ENCODE measurements around the gene RBM45.

Gene RBM45

GRCh38 chr2:178160601-178161000 lies 48.4 kb downstream of the RBM45 start:
- no peak for DNase-seq (ENCODE audit: low read depth, low spot score)

DNA sequence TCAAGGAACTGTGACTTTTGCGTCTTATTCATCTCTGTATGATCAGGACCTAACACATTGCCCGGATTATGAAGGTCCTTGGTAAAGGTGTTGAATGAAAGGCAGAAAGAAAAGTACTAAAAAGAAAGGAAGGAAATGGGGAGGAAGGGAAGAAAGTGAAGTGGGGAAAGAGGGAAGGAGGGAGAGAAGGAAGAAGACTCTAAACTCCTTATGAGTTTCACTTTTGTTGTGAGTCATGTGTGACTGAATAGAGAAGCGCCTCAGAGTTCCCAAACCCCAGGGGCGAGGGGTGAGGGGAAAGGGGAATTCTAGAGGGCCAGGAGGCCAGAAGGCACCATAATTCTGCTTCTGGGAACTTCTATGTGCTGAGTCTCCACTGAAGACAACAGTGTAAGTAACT lies 51.2 kb downstream of the RBM45 start:
- no peak for DNase-seq (ENCODE audit: low read depth, low spot score)

GRCh38 chr2:178163911-178164310 lies 51.7 kb downstream of the RBM45 start:
- no peak for DNase-seq (ENCODE audit: low read depth, low spot score)

GRCh38 chr2:178173657-178174056 lies 61.4 kb downstream of the RBM45 start:
- no peak for DNase-seq (ENCODE audit: low read depth, low spot score)

DNA sequence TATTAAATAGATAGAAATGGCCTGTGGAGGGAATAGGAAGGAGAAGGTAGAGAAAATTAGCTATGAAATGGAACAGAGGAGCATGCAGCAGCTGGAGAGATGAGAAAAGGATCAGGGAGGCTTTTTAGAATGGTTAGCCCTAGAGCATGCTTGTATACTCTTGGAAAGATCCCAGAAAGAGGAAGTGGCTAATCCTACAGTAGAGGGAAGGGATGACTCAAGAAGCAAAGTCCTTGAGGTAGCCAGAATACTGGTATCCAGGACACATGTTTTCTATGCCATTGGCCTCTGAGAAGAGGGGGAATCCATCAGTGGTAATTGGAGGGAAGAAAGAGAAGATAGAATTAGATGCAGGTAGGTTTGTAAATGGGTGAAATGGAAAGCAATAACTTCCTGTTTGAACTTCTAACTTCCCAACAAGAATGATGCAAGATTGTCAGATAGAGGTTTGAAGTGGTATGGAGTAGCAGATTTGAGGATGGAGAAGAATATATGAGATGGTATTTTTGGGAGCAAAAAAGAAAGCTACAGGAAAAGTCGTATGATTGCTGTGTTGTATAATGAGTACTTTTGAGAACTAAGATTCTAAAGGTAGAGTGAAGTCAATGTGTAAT lies 64.9 kb downstream of the RBM45 start:
- no peak for DNase-seq (ENCODE audit: low read depth, low spot score)

All from iPS DF 19.7 (cell line).